PFSK-1 (cell line): ENCODE results near the gene AUTS2.

ENCODE experiments used
- FOXP2 ChIP-seq: optimal IDR thresholded peaks from 2 replicates; pipeline ENCODE3; 2011; ENCODE audit warnings: borderline replicate concordance, control low read depth, inconsistent platforms; ENCODE audit not compliant: insufficient read depth; ENCODE audit errors: extremely low read length, extremely low read depth
- POLR2AphosphoS5 ChIP-seq: IDR thresholded peaks from 2 replicates; pipeline ENCODE4 v1.6.1; 2012; ENCODE audit warnings: low read depth, mild to moderate bottlenecking, control low read depth, low read length, moderate library complexity
- REST ChIP-seq, 2 experiments: IDR thresholded peaks; 2 replicates each; pipeline versions ENCODE4 v1.6.1 to v1.8.0; 2011 to 2012; ENCODE audit warnings: low read depth in 2 of 2, low read length in 2 of 2, control low read depth in 1 of 2, inconsistent platforms in 1 of 2, mild to moderate bottlenecking in 1 of 2, moderate library complexity in 1 of 2; ENCODE audit not compliant: insufficient read depth in 1 of 2
- SIN3A ChIP-seq: IDR thresholded peaks from 2 replicates; pipeline ENCODE4 v1.6.1; 2012; ENCODE audit warnings: mild to moderate bottlenecking, low read length, moderate library complexity, borderline replicate concordance; ENCODE audit not compliant: insufficient read depth
- TAF1 ChIP-seq: IDR thresholded peaks from 2 replicates; pipeline ENCODE4 v1.6.1; 2012; ENCODE audit warnings: low read length, control low read depth, borderline replicate concordance; ENCODE audit not compliant: insufficient read depth

Gene AUTS2

GRCh38 chr7:70598976-70599375 lies 1000.7 kb downstream of the AUTS2 start:
- TF ChIP-seq FOXP2 (no peak), REST (IDR thresholded peaks at IDR 0.05; ENCODE audit: insufficient read depth in 1 of 2, low read depth in 2 of 2, low read length in 2 of 2) (no peak), TAF1 (no peak)

GRCh38 chr7:70599446-70600190 lies 1001.3 kb downstream of the AUTS2 start:
- no peak for TF ChIP-seq TAF1
- no peak for TF ChIP-seq POLR2AphosphoS5
- no peak for TF ChIP-seq REST (IDR thresholded peaks at IDR 0.05; ENCODE audit: insufficient read depth in 1 of 2, low read depth in 2 of 2, low read length in 2 of 2)
- TF ChIP-seq SIN3A = no peak
- TF ChIP-seq FOXP2 = no peak

- TF ChIP-seq SIN3A (no peak), REST (IDR thresholded peaks at IDR 0.05; ENCODE audit: insufficient read depth in 1 of 2, low read depth in 2 of 2, low read length in 2 of 2) (no peak), FOXP2 (no peak), TAF1 (no peak), POLR2AphosphoS5 (no peak)
Measured at GRCh38 chr7:70600993-70601392, 1002.7 kb downstream of the AUTS2 start.

- TF ChIP-seq SIN3A (no peak), TAF1 (no peak), POLR2AphosphoS5 (no peak)
Measured at GRCh38 chr7:70602117-70602516, 1003.8 kb downstream of the AUTS2 start.

- TF ChIP-seq TAF1 (no peak), FOXP2 (no peak), SIN3A (no peak), POLR2AphosphoS5 (no peak), REST (IDR thresholded peaks at IDR 0.05; ENCODE audit: insufficient read depth in 1 of 2, low read depth in 2 of 2, low read length in 2 of 2) (no peak)
Measured at GRCh38 chr7:70607281-70607680, 1009.0 kb downstream of the AUTS2 start.
